K562 (cell line): ENCODE measurements around the gene MAD2L1BP. TPM values are rescaled to one million over a fixed set of nuclear protein-coding genes. Genes with fewer than 3 reads are reported as not detected.

Experiments used
- ATAC-seq: fragments of 200-7000 bp; cut with Tn5 transposase; 3 replicates; pipeline ENCODE4 v1.9.1; 2020; ENCODE audit warnings: moderate library complexity
- BruUV-seq: library from RNA; stranded (reverse); fragments of 400-500 nt; replicated peaks from 2 replicates; lab custom pipeline; 2021; lab: Mats Ljungman, UMichigan
- CTCF ChIA-PET: fragments of 300-600 bp; formaldehyde crosslinking; extraction: SDS; loops from one replicate; lab custom pipeline; 2021; ENCODE audit warnings: low intra/inter-chr PET ratio; lab: Yijun Ruan, JAX
- POLR2A ChIA-PET: fragments of 300-600, 350-650 bp; sonication (Branson Sonifier 250); formaldehyde crosslinking; extraction: SDS; loops from one replicate; lab custom pipeline; 2021; ENCODE audit warnings: antibody characterized with exemption, inconsistent platforms; lab: Yijun Ruan, JAX
- DNase-seq, 4 experiments: peaks; one replicate each; pipeline versions ENCODE4 v3.0.0 to v3.0.0-alpha.2; 2011 to 2018; ENCODE audit warnings: low spot score in 3 of 4, mixed read lengths in 3 of 4; ENCODE audit errors: extremely low read depth in 1 of 4
- FAIRE-seq: peaks from 2 replicates; lab custom pipeline; 2011; peaks lifted over from hg19 to GRCh38; lab: Jason Lieb, UNC
- H2AFZ ChIP-seq: 2 replicates; pipeline ENCODE4 v1.6.0; 2011; ENCODE audit warnings: low read depth, low read length, control low read depth, inconsistent platforms
- H3K27ac ChIP-seq: fragments of 200-600 bp; 3 replicates; pipeline ENCODE4 v1.8.0; 2011; ENCODE audit warnings: low read depth, mild to moderate bottlenecking, control low read depth, inconsistent platforms, low read length, moderate library complexity, mixed read lengths; ENCODE audit errors: extremely low read depth
- H3K27me3 ChIP-seq, 2 experiments: fragments of 300-600 bp in 1 of 2; 2 replicates in 1 of 2; 3 replicates in 1 of 2; pipeline versions ENCODE4 v1.6.0 to v1.8.0; 2011; ENCODE audit warnings: inconsistent platforms in 2 of 2, low read length in 2 of 2, mild to moderate bottlenecking in 1 of 2, mixed read lengths in 1 of 2, moderate library complexity in 1 of 2; ENCODE audit not compliant: control insufficient read depth in 2 of 2, insufficient read depth in 2 of 2
- H3K36me3 ChIP-seq: fragments of 300-600 bp; 3 replicates; pipeline ENCODE4 v1.8.0; 2011; ENCODE audit warnings: mild to moderate bottlenecking, low read length, inconsistent platforms; ENCODE audit not compliant: control insufficient read depth, insufficient read depth
- H3K4me1 ChIP-seq, 2 experiments: fragments of 200-600 bp in 1 of 2; replicated peaks in 1 of 2; 2 replicates in 1 of 2; 3 replicates in 1 of 2; pipeline versions ENCODE4 v1.5.1 to v1.8.0; 2011; ENCODE audit warnings: inconsistent platforms in 2 of 2, low read length in 2 of 2, mild to moderate bottlenecking in 1 of 2, mixed read lengths in 1 of 2, moderate library complexity in 1 of 2; ENCODE audit not compliant: control insufficient read depth in 2 of 2, insufficient read depth in 2 of 2
- H3K4me2 ChIP-seq: 2 replicates; pipeline ENCODE4 v1.6.1; 2011; ENCODE audit warnings: low read length, control low read depth, inconsistent platforms, mixed read lengths; ENCODE audit not compliant: insufficient read depth
- H3K4me3 ChIP-seq: fragments of 200-600 bp; sonication (generic), shearing (Covaris generic); 2 replicates; pipeline ENCODE4 v1.5.1; 2016; ENCODE audit warnings: control low read depth, inconsistent platforms
- H3K79me2 ChIP-seq: fragments of 200-600 bp; 3 replicates; pipeline ENCODE4 v1.8.0; 2011; ENCODE audit warnings: low read length, inconsistent platforms; ENCODE audit not compliant: control insufficient read depth, insufficient read depth
- H3K9ac ChIP-seq, 2 experiments: 2 replicates each; pipeline versions ENCODE4 v1.6.0 to v1.6.1; 2011; ENCODE audit warnings: low read depth in 2 of 2, low read length in 2 of 2, control low read depth in 1 of 2, inconsistent platforms in 1 of 2, mild to moderate bottlenecking in 1 of 2, mixed read lengths in 1 of 2; ENCODE audit not compliant: insufficient read depth in 1 of 2
- H3K9me1 ChIP-seq: one replicate; pipeline ENCODE4 v1.6.0; 2011; ENCODE audit warnings: inconsistent platforms, mild to moderate bottlenecking, low read length, moderate library complexity; ENCODE audit not compliant: control insufficient read depth, insufficient read depth
- H3K9me3 ChIP-seq: replicated peaks from 2 replicates; pipeline ENCODE4 v1.5.1; 2011; ENCODE audit warnings: low read depth, low read length, inconsistent platforms; ENCODE audit not compliant: control insufficient read depth, insufficient read depth
- H4K20me1 ChIP-seq: replicated peaks from 2 replicates; pipeline ENCODE4 v1.6.1; 2011; ENCODE audit warnings: low read length, inconsistent platforms, mixed read lengths; ENCODE audit not compliant: control insufficient read depth, insufficient read depth
- LCOR ChIP-seq: sonication (generic); formaldehyde crosslinking; IDR thresholded peaks from 2 replicates; pipeline ENCODE4 v1.8.0; 2022; ENCODE audit warnings: mild to moderate bottlenecking, missing genetic modification reagents
- MYNN ChIP-seq, 2 experiments: sonication (generic); formaldehyde crosslinking in 1 of 2; IDR thresholded peaks; 2 replicates each; pipeline versions ENCODE4 v1.5.0 to v1.6.1; 2016 to 2020; ENCODE audit warnings: antibody characterized with exemption in 1 of 2, missing genetic modification reagents in 1 of 2
- PML ChIP-seq: IDR thresholded peaks from 2 replicates; pipeline ENCODE4 v1.6.1; 2012; ENCODE audit warnings: low read length, inconsistent platforms
- POLR2AphosphoS2 ChIP-seq: IDR thresholded peaks from 2 replicates; pipeline ENCODE4 v1.6.1; 2012; ENCODE audit warnings: low read length, improper control_type of control experiment
- POLR2AphosphoS5 ChIP-seq: IDR thresholded peaks from 2 replicates; pipeline ENCODE4 v1.6.1; 2011; ENCODE audit warnings: mild to moderate bottlenecking, low read depth, low read length, moderate library complexity; ENCODE audit not compliant: control insufficient read depth, insufficient read depth
- POLR2B ChIP-seq: fragments of 450-650 bp; IDR thresholded peaks from 2 replicates; pipeline ENCODE4 v1.6.1; 2018; ENCODE audit warnings: low read depth; ENCODE audit not compliant: partially characterized antibody
- POLR2G ChIP-seq: fragments of 200-400 bp; formaldehyde crosslinking; IDR thresholded peaks from 2 replicates; pipeline ENCODE4 v1.6.1; 2017; ENCODE audit warnings: low read depth, mild to moderate bottlenecking, antibody characterized with exemption, low read length, moderate library complexity
- RB1 ChIP-seq: fragments of 450-650 bp; IDR thresholded peaks from 2 replicates; pipeline ENCODE4 v1.6.1; 2017; ENCODE audit warnings: low read depth, mild to moderate bottlenecking
- RBFOX2 ChIP-seq: fragments of 200-400 bp; formaldehyde crosslinking; IDR thresholded peaks from 2 replicates; pipeline ENCODE4 v1.6.1; 2017; ENCODE audit warnings: low read depth, mild to moderate bottlenecking, low read length, moderate library complexity
- SIRT6 ChIP-seq: IDR thresholded peaks from one replicate; pipeline ENCODE4 v1.6.1; 2012; ENCODE audit warnings: low read depth, mild to moderate bottlenecking, control low read depth, inconsistent platforms, low read length, moderate library complexity
- SUPT5H ChIP-seq: fragments of 450-650 bp; IDR thresholded peaks from 2 replicates; pipeline ENCODE4 v1.6.1; 2016
- ZBTB17 ChIP-seq: fragments of 450-650 bp; formaldehyde crosslinking; IDR thresholded peaks from 2 replicates; pipeline ENCODE4 v1.4.0; 2020; ENCODE audit warnings: mild to moderate bottlenecking
- ZNF143 ChIP-seq: sonication (generic); formaldehyde crosslinking; IDR thresholded peaks from 2 replicates; pipeline ENCODE4 v1.9.0; 2022; ENCODE audit warnings: mild to moderate bottlenecking, missing genetic modification reagents
- ZNF79 ChIP-seq: fragments of 250-450 bp; sonication (Bioruptor Pico); IDR thresholded peaks from 2 replicates; pipeline ENCODE4 v1.4.0; 2020; ENCODE audit warnings: low read depth, mild to moderate bottlenecking, moderate library complexity
- WGBS: fragments of 100-300 bp; shearing (Covaris generic); methylation state at CpG from one replicate; pipeline ENCODE4 v1.1.6; 2016; ENCODE audit warnings: low coverage, mixed read lengths; ENCODE audit not compliant: insufficient coverage; ENCODE audit errors: missing lambda C conversion rate; 5-methylcytosine and 5-hydroxymethylcytosine counted together
- in situ Hi-C: fragments of 300-500 bp; cut with MboI; formaldehyde crosslinking; loops from 4 replicates; pipeline ENCODE4 v1.15.0; 2018; ENCODE audit warnings: inconsistent platforms, mixed read lengths
- intact Hi-C: fragments of 100-400 bp; cut with micrococcal nuclease; formaldehyde crosslinking; loops from 2 replicates; pipeline ENCODE4 v1.14.2; 2022
- polyA plus RNA-seq, 8 experiments: library from polyadenylated mRNA; depleted of rRNA in 4 of 8; stranded (reverse) in 5 of 8; unstranded in 3 of 8; fragments of >200 nt; fragmentation: Nextera tagmentation in 2 of 8; fragmentation: Illumina TruSeq in 1 of 8; extraction: Ambion mirVana in 2 of 8; extraction: Trizol in 1 of 8; gene quantifications; 2 replicates each; pipeline versions ENCODE4 v1.2.1 to v1.2.3, GENCODE V29; 2011 to 2014; ENCODE audit warnings: inconsistent platforms in 1 of 8, missing spikeins in 1 of 8
- total RNA-seq, 7 experiments: library from RNA; depleted of rRNA in 6 of 7; stranded (reverse); fragments of >200 nt in 6 of 7; fragmentation: Illumina TruSeq in 2 of 7; extraction: Trizol in 2 of 7; gene quantifications; 2 replicates each; pipeline versions ENCODE4 v1.2.1 to v1.2.3, GENCODE V29; 2011 to 2021; ENCODE audit warnings: low replicate concordance in 1 of 7
- TF ChIP-seq, protein P1 (sequence below): sonication (generic); formaldehyde crosslinking; IDR thresholded peaks from 2 replicates; pipeline ENCODE4 v1.8.0; 2023; ENCODE audit warnings: mild to moderate bottlenecking, missing genetic modification reagents

MAD2L1BP gene
- total and polyA plus RNA-seq, 9 of the 15 experiments (the other 6 are each of a cell fraction or from before 2014, with no cell fraction given): 69.7 to 321 (median 111) TPM

DNA sequence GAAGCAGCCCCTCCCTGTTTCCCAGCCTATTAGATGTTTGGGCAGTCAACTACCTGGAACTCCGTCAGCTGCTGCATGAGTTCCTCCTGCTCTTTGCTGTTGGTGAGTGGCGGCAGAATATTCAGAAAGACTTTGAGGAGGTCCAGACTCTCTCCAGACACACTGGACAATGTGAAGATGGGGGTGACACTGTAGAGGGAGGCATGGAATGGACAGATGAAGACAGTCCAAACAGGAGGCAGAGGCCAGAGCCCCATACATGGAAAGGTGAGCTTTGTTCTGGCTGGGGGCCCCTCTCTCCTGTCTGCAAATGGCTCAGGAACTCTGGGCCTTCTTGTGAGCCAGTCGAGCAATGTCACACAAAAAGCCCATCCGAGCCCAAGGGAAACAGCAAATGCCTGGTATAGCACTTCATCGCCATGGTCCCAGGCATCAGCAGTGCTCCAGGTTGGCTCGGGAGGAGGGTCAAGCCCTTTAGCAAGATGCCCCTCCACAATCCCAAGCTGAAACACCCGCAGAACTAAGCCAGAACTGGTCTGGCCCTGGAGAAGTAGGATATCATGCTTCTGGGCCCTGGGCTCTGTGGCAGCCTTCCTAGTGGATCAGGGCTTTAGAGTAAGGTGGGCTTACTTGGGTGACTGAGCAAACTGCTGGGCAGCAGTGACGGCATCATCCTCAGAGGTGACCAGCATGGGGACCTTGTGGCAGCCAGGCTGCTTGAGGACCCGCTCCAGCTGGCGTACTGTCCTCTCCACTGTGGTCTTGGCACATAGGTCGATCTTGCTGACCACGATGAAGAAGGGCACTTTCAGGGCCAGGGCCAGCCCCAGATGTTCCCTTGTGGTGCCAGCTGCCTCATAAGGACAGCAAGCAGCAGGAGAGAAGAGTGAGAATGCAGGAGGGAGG lies 11.5 kb upstream of the MAD2L1BP start:
- Histone ChIP-seq H3K4me3 (no peak overlapping the region), H4K20me1 (0 out of 2 replicates have a peak, but pooled peaks cover 7% of the 10 kb centered on the region), H3K27me3 (no peaks in the 10 kb centered on the region), H3K9me1 (peaks cover 13% of the 10 kb centered on the region), H3K4me2 (no peak overlapping the region), H3K79me2 (peaks cover 53% of the 10 kb centered on the region), H3K4me1 (peaks cover 21 to 23% of the 10 kb centered on the region in 2 experiments), H3K36me3 (peaks cover 83% of the 10 kb centered on the region), H3K9ac (peak overlapping the region in 1 of 2 experiments; percentile 59; a peak in 2 of 4 replicates), H3K9me3 (no peaks in the 10 kb centered on the region), H3K27ac (no peak overlapping the region; the same call in 2 of the 3 replicates), H2AFZ (no peak overlapping the region)
- DNase-seq (no peak), ATAC-seq (no peak), FAIRE-seq (no peak)
- ChIA-PET POLR2A (interaction anchor here (0.6 to 7.9 kb wide), 11 partner anchors 8 to 1313 kb away, joined by 3 to 135 read pairs (median 4); partner anchors contain the start of gene MAD2L1BP), CTCF (interaction anchor here (0.6 to 1.1 kb wide), 3 partner anchors 10 to 458 kb away, joined by 3 read pairs; no protein-coding TSS in a partner anchor)
- 93% methylated on average over 12 of the region's 12 CpGs for WGBS
- no TSS peak for BruUV-seq
- intact Hi-C loops (no loop called here), in situ Hi-C loops (no loop called here)
- TF ChIP-seq SIRT6: no peak
- 0 out of 2 replicates have a peak, but pooled peaks have one; percentile 10 for TF ChIP-seq MYNN (IDR thresholded peaks at IDR 0.05)
- no peak for TF ChIP-seq MYNN (CRISPR knock-in tag; IDR thresholded peaks at IDR 0.05)
- peak; percentile 51; the same call in 1 of the 2 replicates for TF ChIP-seq POLR2AphosphoS2
- TF ChIP-seq ZBTB17 (CRISPR knock-in tag): no peak
- peak; percentile 72 for TF ChIP-seq POLR2G
- TF ChIP-seq PML: no peak
- peak; percentile 24; the same call in 1 of the 2 replicates for TF ChIP-seq POLR2AphosphoS5
- 0 out of 2 replicates have a peak, but pooled peaks have one; percentile 19 for TF ChIP-seq ZNF143
- TF ChIP-seq LCOR (CRISPR knock-in tag): 0 out of 2 replicates have a peak, but pooled peaks have one; percentile 43
- TF ChIP-seq SUPT5H: 0 out of 2 replicates have a peak, but pooled peaks have one; percentile 55
- peak; percentile 50 for TF ChIP-seq POLR2B
- TF ChIP-seq, protein P1, sequence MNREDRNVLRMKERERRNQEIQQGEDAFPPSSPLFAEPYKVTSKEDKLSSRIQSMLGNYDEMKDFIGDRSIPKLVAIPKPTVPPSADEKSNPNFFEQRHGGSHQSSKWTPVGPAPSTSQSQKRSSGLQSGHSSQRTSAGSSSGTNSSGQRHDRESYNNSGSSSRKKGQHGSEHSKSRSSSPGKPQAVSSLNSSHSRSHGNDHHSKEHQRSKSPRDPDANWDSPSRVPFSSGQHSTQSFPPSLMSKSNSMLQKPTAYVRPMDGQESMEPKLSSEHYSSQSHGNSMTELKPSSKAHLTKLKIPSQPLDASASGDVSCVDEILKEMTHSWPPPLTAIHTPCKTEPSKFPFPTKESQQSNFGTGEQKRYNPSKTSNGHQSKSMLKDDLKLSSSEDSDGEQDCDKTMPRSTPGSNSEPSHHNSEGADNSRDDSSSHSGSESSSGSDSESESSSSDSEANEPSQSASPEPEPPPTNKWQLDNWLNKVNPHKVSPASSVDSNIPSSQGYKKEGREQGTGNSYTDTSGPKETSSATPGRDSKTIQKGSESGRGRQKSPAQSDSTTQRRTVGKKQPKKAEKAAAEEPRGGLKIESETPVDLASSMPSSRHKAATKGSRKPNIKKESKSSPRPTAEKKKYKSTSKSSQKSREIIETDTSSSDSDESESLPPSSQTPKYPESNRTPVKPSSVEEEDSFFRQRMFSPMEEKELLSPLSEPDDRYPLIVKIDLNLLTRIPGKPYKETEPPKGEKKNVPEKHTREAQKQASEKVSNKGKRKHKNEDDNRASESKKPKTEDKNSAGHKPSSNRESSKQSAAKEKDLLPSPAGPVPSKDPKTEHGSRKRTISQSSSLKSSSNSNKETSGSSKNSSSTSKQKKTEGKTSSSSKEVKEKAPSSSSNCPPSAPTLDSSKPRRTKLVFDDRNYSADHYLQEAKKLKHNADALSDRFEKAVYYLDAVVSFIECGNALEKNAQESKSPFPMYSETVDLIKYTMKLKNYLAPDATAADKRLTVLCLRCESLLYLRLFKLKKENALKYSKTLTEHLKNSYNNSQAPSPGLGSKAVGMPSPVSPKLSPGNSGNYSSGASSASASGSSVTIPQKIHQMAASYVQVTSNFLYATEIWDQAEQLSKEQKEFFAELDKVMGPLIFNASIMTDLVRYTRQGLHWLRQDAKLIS (CRISPR knock-in tag): peak; percentile 60; the same call in 1 of the 2 replicates
- TF ChIP-seq RB1: 0 out of 2 replicates have a peak, but pooled peaks have one; percentile 11
- TF ChIP-seq ZNF79 (CRISPR knock-in tag): no peak
- TF ChIP-seq RBFOX2: peak; percentile 80
